HG03108 (cell line): ENCODE data around the gene IMPDH2.
"Not testable (repeated sequence)": the region's sequence is repeated elsewhere in the genome, so short reads cannot be mapped to it uniquely, and the experiment has no call there.

ENCODE experiments used
- ATAC-seq: cut with Tn5 transposase; IDR thresholded peaks from one replicate; pipeline ENCODE4 v1.9.1; 2021; ENCODE audit warnings: moderate library complexity; ENCODE audit not compliant: unreplicated experiment

Gene IMPDH2

GRCh38 chr3:49021813-49022687 lies 7.1 kb downstream of the IMPDH2 start, which contains the start of gene NDUFAF3:
TSS of gene NDUFAF3 (plus strand) at chr3:49022121. CDS start at chr3:49022145, 24 bp downstream.
- ATAC-seq = peak; percentile 52

DNA sequence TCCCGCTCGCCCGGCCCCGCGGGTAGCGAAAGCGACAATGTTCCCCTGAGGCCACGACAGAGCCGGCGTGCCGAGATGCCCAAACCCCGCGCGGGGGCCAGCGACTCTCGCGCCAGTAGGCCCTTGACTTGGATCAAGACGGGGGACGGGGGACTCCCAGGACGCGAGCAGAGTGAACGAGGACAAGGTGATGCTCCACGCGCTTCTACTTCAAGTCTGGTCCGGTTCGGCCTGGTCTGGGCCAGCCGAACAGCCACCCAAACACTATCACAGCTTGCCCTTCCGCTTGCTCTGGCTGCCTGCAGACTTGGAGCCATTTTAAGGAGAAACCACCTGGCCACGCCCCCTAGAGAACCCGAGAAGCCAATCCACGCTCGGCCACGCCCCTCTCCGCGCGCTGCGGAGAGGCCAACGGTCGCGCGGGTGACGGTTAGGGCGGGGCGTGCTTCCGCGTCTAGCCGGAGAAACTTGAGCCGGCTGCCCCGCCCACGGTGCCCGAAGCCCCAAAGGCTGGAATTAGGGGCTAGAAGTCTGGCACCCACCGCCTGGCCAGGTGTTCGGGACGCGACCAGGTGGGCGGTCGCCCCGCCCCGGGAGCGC lies 7.9 kb downstream of the IMPDH2 start:
- ATAC-seq = peak; percentile 38

DNA sequence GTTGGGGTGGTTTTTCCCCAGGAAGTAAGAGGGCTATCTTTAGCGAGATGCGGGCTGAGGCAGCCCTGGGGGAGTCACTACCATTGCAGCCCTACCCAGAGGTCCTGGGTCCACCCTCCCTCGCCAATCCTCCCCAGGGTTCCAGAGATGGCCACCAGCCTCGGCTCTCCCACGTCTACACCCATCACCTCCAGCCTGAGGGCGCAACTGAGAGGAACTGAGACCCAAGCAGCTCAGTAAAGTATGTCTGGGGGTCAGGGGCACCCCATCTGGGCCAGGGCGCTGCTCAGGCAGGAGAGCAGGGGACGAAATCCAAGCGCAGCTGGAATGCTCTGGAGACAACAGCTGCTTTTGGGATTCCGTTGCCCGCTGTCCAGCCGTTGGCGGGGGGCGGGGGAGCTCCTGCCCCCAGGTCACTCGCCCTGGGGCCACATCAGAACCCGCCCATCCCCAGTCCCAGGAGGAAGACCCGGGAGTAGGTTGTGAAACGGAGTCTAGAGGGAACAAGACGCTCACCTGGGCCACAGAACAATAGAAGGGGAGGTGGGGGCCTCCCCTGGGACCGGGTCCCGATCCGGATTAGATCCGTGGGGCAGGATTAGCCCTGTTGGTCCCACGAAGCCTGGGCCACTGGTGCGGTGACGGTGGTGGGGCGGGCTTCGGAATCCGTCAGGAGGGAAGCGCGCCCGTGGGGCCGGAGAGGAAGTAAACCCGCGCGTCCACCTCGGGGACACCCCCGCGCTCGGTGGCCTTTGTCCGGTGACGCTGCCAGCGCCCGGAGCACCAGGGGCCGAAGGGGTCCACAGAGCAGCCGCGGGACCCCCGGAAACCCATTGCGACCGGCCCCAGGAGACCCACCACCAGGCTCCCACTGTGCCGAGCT lies 8.6 kb downstream of the IMPDH2 start:
- no peak for ATAC-seq

GRCh38 chr3:49019941-49020329 lies 9.3 kb downstream of the IMPDH2 start:
- no peak for ATAC-seq

- ATAC-seq = no peak
These were observed 10.5 kb downstream of the IMPDH2 start for GRCh38 chr3:49018707-49019006.

DNA sequence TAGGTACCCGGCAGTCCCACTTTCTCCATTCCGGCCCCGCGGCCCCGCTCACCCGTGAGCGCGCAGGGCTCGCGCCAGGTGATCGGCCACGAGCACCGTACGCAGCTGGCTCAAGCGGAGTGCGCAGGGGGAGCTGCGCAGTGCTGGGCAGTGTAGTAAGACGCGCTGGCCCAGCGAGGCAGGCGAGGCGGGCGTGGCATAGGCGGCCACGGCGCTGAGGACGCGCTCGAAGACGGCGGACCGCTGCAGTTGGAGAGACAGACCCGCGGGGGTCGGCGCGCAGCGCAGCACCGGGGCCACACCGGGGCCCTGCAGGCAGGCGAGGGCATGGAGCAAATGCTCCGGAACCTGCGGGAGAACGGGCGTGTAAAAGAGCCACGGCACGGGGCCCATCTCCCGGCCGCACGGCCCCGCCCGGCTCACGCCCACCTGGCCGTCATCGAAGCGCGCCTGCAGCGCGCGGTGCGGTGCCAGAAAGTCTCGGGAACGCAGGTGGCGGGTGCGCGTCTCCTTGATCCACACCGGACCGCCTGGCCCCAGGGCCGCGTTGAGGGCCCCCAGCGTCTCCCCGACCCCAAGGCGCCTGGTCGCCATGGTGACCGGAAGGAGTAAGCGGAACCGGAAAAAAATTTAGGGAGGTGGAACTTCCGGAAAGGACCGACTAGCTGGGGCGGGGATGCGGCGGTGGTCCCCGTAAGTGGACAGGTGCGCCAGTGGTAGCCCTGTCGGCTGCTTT lies 11.1 kb downstream of the IMPDH2 start, which contains the start of gene DALRD3:
Gene DALRD3 (minus strand): TSS at position 610 of the 736 bp plus-strand sequence. CDS start 16 bp downstream, at position 594.
- ATAC-seq = no peak

DNA sequence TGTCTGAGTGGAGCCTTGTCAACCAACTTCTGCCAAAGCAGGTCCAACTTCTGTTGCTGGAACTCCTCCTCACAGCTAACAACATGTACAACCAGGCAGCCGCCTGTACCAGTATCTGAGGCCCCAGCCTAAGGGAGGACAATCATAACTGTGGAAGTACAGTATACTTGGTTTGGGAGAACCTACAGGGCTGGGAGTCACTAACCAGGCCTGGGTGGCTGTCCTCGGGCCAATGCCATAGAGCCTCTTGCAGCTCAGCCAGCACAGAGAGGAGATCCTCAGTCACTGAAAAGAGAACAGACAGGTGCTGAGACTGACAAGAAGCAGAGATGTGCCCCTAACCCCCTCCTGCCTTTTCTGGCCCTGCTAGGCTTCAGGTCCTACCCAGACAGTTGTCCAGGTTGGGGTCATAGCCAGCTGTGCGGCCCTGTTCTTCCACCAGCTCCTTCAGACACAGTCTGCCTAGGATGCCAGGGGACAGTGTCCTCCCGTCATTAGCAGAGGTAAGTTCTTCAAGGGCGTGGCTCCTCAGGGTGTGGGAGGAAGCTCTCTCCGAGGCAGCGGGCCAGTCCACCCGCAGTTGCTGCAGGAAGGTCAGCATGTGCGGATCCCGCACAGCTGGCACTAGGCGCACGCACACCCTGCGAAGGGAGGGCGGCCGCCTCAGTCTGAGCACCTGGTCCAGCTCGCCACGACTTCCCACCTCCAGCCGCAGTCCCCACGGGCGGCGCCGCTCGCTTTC lies 11.8 kb downstream of the IMPDH2 start:
- ATAC-seq = no peak

DNA sequence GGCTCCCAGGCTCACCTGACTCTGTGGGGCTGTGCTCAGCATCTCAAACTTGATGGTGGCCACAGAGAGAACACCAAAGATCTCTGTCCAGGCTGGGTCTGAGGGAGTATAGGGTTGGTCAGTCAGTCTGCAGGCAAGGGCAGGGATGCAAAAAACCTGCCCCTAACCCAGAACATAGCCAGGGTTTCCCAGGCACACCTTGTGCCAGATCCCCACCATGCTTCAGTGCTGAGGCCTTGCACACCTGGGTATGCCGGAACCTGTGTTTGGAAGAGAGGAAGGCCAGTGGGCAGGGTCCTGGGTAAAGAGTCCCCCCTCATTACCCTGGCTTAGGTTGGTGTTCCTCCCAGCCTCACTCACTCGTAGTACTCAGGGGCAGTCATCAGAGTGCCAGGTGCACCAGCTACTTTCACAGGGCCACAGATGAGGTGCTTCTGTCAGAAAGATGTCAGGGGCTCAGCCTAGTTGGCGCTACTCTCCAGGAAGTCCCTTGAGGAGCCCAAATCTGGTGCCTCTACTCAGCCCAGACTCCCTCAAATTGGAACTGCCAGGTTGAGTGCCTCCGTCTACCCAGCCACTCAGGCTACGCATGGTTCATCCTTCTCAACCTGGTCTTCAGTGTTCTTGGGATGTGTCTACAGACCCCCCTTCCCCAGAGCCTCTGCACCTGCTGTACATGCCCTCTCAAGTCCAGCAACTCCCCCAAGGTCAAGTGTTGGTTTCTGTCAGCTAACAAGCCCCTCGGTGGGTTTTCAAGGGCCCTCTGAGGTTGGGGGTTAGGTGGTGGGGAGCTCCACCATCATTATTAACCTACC lies 12.6 kb downstream of the IMPDH2 start:
- ATAC-seq = no peak

DNA sequence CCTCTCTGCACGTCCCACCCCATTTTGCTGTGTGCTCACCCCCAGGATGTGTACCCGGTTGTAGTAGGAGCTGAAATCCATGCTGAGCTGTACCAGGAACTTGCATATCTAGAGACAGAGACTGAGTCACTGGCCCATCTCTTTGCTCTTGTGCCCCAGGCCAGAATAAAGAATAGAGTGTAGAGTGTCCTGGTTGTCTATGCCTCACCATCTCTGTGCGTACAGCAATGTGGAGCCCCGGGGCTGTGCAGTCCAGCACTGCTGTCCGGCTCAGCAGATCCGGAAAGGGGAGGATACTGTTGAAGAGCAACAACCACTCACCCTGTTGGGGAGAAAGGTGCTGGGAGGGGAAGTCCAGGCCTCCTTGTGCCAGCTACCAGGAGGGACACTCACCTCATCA lies 13.4 kb downstream of the IMPDH2 start:
- ATAC-seq = no peak

- no peak for ATAC-seq
These were observed 14.1 kb downstream of the IMPDH2 start for GRCh38 chr3:49015072-49015471.

DNA sequence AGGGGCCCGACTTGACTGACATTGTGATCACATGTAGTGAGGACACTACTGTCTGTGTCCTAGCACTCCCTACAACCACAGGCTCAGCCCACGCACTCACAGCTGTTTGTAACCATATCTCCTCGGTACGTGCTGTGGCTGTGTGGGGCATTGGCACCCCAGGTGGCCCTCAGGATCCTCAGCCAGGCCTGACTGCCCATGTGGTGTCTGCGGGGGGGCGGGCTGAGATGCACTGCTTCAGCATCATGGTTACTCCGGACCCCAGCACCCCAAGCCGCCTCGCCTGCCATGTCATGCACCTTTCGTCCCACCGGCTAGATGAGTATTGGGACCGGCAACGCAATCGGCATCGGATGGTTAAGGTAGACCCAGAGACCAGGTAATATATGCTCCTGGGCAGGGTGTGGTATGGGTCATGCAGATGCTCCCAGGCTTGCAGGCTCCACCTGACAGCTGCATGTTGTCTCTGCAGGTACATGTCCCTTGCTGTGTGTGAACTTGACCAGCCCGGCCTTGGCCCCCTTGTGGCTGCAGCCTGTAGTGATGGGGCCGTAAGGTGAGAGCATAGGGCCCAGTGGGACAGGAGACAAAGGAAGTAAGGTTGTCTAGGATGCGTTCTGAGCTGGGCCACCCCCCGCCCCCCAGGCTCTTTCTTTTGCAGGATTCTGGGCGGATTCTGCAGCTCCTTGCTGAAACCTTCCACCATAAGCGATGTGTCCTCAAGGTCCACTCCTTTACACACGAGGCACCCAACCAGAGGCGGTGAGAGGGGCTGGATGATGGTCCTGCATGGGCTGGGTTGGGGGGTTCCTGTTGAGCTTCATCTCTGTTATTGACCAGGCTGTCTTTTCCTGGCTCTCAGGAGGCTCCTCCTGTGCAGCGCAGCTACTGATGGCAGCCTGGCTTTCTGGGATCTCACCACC lies 15.2 kb downstream of the IMPDH2 start:
- ATAC-seq = no peak

DNA sequence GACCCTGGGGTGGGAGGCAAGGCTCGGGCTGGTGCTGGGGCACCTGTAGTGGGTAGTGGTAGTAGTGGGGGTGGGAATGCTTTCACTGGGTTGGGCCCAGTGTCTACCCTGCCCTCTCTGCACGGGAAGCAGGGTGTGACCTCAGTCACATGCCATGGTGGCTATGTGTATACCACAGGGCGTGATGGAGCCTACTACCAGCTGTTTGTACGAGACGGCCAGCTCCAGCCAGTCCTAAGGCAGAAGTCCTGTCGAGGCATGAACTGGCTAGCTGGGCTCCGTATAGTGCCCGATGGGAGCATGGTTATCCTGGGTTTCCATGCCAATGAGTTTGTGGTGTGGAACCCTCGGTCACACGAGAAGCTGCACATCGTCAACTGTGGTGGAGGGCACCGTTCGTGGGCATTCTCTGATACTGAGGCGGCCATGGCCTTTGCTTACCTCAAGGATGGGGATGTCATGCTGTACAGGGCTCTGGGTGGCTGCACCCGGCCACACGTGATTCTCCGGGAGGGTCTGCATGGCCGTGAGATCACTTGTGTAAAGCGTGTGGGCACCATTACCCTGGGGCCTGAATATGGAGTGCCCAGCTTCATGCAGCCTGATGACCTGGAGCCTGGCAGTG lies 16.0 kb downstream of the IMPDH2 start:
- ATAC-seq = no peak

DNA sequence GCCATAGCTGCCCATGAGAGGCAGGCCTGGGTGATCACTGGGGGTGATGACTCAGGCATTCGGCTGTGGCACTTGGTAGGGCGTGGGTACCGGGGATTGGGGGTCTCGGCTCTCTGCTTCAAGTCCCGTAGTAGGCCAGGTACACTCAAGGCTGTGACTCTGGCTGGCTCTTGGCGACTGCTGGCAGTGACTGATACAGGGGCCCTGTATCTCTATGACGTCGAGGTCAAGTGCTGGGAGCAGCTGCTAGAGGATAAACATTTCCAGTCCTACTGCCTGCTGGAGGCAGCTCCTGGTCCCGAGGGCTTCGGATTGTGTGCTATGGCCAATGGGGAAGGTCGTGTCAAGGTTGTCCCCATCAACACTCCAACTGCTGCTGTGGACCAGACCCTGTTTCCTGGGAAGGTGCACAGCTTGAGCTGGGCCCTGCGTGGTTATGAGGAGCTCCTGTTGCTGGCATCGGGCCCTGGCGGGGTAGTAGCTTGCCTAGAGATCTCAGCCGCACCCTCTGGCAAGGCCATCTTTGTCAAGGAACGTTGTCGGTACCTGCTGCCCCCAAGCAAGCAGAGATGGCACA lies 16.7 kb downstream of the IMPDH2 start:
- no peak for ATAC-seq

GRCh38 chr3:49009396-49009795 lies 19.8 kb downstream of the IMPDH2 start:
- no peak for ATAC-seq

DNA sequence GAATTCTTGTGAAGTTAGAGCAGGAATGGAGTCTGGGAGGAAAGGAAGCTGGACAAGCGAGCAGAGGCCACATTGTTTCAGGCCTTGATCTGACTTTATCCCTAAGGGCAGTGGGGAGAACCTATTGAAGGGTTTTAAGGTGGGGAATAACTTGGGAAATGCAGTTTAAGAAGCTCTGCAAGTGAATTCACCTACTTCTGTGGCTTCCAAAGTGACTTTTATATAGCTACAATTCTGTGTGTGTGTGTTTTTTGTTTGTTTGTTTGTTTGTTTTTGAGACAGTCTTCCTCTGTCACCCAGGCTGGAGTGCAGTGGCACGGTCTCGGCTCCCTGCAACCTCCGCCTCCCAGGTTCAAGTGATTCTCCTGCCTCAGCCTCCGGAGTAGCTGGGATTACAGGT lies 20.6 kb downstream of the IMPDH2 start:
- not testable (repeated sequence) for ATAC-seq

GRCh38 chr3:49007771-49008528 lies 21.2 kb downstream of the IMPDH2 start:
- peak; percentile 37 for ATAC-seq
